ENCODE results near the gene SNUPN.

DNA sequence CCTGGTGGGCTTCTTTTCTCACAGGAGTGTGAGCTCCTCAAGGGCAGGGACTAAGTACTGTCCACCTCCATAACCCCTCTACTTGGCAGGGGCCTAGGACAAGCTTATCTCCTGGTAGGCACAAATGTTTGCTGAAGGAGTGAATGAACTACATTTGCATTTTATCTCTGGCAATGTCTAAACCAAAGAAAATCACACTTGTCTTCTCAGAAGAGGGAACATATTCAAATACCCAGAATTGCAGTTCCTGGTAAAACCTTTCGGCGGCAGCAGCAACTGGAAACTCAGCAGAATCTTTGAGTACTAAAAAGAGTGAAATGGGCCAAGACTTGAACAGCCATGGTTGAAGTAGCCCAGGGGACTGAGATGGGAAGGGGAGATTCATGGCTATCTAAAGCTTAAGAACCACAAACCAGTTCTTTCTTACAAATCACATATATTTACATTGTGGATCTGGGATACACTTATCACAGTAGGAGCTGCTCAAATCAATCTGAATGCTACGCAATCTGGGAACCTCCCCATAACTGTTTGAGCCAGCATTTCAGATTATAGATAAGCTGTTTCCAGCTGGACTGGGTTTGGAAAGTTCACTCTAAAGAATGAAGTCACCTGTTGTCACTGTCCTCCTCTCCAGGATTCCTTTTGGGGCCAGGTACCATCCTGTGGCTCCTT lies 27.7 kb downstream of the SNUPN start:
- TF ChIP-seq, protein P1, sequence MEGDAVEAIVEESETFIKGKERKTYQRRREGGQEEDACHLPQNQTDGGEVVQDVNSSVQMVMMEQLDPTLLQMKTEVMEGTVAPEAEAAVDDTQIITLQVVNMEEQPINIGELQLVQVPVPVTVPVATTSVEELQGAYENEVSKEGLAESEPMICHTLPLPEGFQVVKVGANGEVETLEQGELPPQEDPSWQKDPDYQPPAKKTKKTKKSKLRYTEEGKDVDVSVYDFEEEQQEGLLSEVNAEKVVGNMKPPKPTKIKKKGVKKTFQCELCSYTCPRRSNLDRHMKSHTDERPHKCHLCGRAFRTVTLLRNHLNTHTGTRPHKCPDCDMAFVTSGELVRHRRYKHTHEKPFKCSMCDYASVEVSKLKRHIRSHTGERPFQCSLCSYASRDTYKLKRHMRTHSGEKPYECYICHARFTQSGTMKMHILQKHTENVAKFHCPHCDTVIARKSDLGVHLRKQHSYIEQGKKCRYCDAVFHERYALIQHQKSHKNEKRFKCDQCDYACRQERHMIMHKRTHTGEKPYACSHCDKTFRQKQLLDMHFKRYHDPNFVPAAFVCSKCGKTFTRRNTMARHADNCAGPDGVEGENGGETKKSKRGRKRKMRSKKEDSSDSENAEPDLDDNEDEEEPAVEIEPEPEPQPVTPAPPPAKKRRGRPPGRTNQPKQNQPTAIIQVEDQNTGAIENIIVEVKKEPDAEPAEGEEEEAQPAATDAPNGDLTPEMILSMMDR (conservative IDR thresholded peaks at IDR 0.05) = no peak; the same call in 1 of the 2 replicates
- no peak for TF ChIP-seq ZFX (IDR thresholded peaks at IDR 0.05)

Measured in C4-2B (cell line).